Daoy (cell line): Measurements from ENCODE around the gene ATG7. TPM values are rescaled to one million over a fixed set of nuclear protein-coding genes. Genes with fewer than 3 reads are reported as not detected.

Source experiments
- DNase-seq: peaks from one replicate; pipeline ENCODE4 v3.0.0-alpha.2; 2015; ENCODE audit warnings: low read depth
- total RNA-seq: library from RNA; depleted of rRNA; stranded (reverse); fragments of >200 nt; shearing (Covaris generic); gene quantifications from 2 replicates; pipeline ENCODE4 v1.2.3, GENCODE V29; 2014

Gene ATG7
- total RNA-seq, 1 experiment from 2014 or later, result 51.6 TPM

GRCh38 chr3:11349446-11349845 lies 77.2 kb downstream of the ATG7 start:
- DNase-seq, result no peak

GRCh38 chr3:11350374-11350773 lies 78.2 kb downstream of the ATG7 start:
- DNase-seq, result no peak

GRCh38 chr3:11351451-11351850 lies 79.3 kb downstream of the ATG7 start:
- DNase-seq, result no peak

GRCh38 chr3:11356269-11356668 lies 84.1 kb downstream of the ATG7 start:
- no peak for DNase-seq

GRCh38 chr3:11362600-11362999 lies 90.4 kb downstream of the ATG7 start:
- no peak for DNase-seq

GRCh38 chr3:11363715-11364114 lies 91.5 kb downstream of the ATG7 start:
- DNase-seq, result no peak

GRCh38 chr3:11364181-11364580 lies 92.0 kb downstream of the ATG7 start:
- DNase-seq, result no peak

- DNase-seq, result no peak
Observed at GRCh38 chr3:11367143-11367693, 95.0 kb downstream of the ATG7 start.

GRCh38 chr3:11370191-11370590 lies 98.0 kb downstream of the ATG7 start:
- DNase-seq, result no peak

GRCh38 chr3:11370966-11371365 lies 98.8 kb downstream of the ATG7 start:
- DNase-seq, result no peak

GRCh38 chr3:11371747-11372146 lies 99.5 kb downstream of the ATG7 start:
- DNase-seq, result no peak

- DNase-seq, result no peak
Observed at GRCh38 chr3:11373235-11373634, 101.0 kb downstream of the ATG7 start.

GRCh38 chr3:11373654-11374053 lies 101.5 kb downstream of the ATG7 start:
- DNase-seq, result no peak

GRCh38 chr3:11375333-11376088 lies 103.3 kb downstream of the ATG7 start:
- DNase-seq, result no peak

GRCh38 chr3:11377719-11378118 lies 105.5 kb downstream of the ATG7 start:
- no peak for DNase-seq

- peak; percentile 27 for DNase-seq
Observed at GRCh38 chr3:11379238-11379823, 107.1 kb downstream of the ATG7 start.

- no peak for DNase-seq
Observed at GRCh38 chr3:11379824-11380701, 107.9 kb downstream of the ATG7 start.

GRCh38 chr3:11381141-11381540 lies 108.9 kb downstream of the ATG7 start:
- DNase-seq, result no peak

GRCh38 chr3:11381563-11381962 lies 109.4 kb downstream of the ATG7 start:
- peak; percentile 7 for DNase-seq

GRCh38 chr3:11382146-11382745 lies 110.0 kb downstream of the ATG7 start:
- no peak for DNase-seq

GRCh38 chr3:11384074-11384473 lies 111.9 kb downstream of the ATG7 start:
- no peak for DNase-seq

- peak; percentile 8 for DNase-seq
Observed at GRCh38 chr3:11385326-11385725, 113.1 kb downstream of the ATG7 start.
